ENCODE data around the gene ZNF365.

The ZNF365 gene

GRCh38 chr10:62413652-62414051 lies 39.5 kb downstream of the ZNF365 start:
- in situ Hi-C loops (cut with MboI; ENCODE audit: low sequenced_read_pairs), result no loop called here

- in situ Hi-C loops (cut with MboI; ENCODE audit: low sequenced_read_pairs), result no loop called here
Measured at GRCh38 chr10:62414359-62414758, 40.2 kb downstream of the ZNF365 start.

GRCh38 chr10:62422068-62422590 lies 48.0 kb downstream of the ZNF365 start:
- in situ Hi-C loops (cut with MboI; ENCODE audit: low sequenced_read_pairs), result no loop called here

- in situ Hi-C loops (cut with MboI; ENCODE audit: low sequenced_read_pairs), result no loop called here
Measured at GRCh38 chr10:62424026-62424425, 49.9 kb downstream of the ZNF365 start.

- in situ Hi-C loops (cut with MboI; ENCODE audit: low sequenced_read_pairs), result no loop called here
Measured at GRCh38 chr10:62426086-62426485, 51.9 kb downstream of the ZNF365 start.

GRCh38 chr10:62426600-62426999 lies 52.4 kb downstream of the ZNF365 start:
- in situ Hi-C loops (cut with MboI; ENCODE audit: low sequenced_read_pairs), result no loop called here

- in situ Hi-C loops (cut with MboI; ENCODE audit: low sequenced_read_pairs), result no loop called here
Measured at GRCh38 chr10:62430881-62431280, 56.7 kb downstream of the ZNF365 start.

GRCh38 chr10:62433181-62433692 lies 59.1 kb downstream of the ZNF365 start:
- in situ Hi-C loops (cut with MboI; ENCODE audit: low sequenced_read_pairs), result no loop called here

- in situ Hi-C loops (cut with MboI; ENCODE audit: low sequenced_read_pairs), result no loop called here
Measured at GRCh38 chr10:62433901-62434300, 59.7 kb downstream of the ZNF365 start.

GRCh38 chr10:62437696-62438095 lies 63.5 kb downstream of the ZNF365 start:
- in situ Hi-C loops (cut with MboI; ENCODE audit: low sequenced_read_pairs), result no loop called here

- in situ Hi-C loops (cut with MboI; ENCODE audit: low sequenced_read_pairs), result no loop called here
Measured at GRCh38 chr10:62442006-62442405, 67.8 kb downstream of the ZNF365 start.

GRCh38 chr10:62442894-62443669 lies 68.9 kb downstream of the ZNF365 start:
- in situ Hi-C loops (cut with MboI; ENCODE audit: low sequenced_read_pairs), result no loop called here

GRCh38 chr10:62443866-62444265 lies 69.7 kb downstream of the ZNF365 start:
- in situ Hi-C loops (cut with MboI; ENCODE audit: low sequenced_read_pairs), result no loop called here

GRCh38 chr10:62446627-62447026 lies 72.5 kb downstream of the ZNF365 start:
- in situ Hi-C loops (cut with MboI; ENCODE audit: low sequenced_read_pairs), result no loop called here

GRCh38 chr10:62450912-62451610 lies 76.9 kb downstream of the ZNF365 start:
- in situ Hi-C loops (cut with MboI; ENCODE audit: low sequenced_read_pairs), result no loop called here

- in situ Hi-C loops (cut with MboI; ENCODE audit: low sequenced_read_pairs), result no loop called here
Measured at GRCh38 chr10:62451611-62451975, 77.4 kb downstream of the ZNF365 start.
